ENCODE measurements around the gene EMC10.
"Not testable (repeated sequence)": the region's sequence is repeated elsewhere in the genome, so short reads cannot be mapped to it uniquely, and the experiment has no call there.

The EMC10 gene

DNA sequence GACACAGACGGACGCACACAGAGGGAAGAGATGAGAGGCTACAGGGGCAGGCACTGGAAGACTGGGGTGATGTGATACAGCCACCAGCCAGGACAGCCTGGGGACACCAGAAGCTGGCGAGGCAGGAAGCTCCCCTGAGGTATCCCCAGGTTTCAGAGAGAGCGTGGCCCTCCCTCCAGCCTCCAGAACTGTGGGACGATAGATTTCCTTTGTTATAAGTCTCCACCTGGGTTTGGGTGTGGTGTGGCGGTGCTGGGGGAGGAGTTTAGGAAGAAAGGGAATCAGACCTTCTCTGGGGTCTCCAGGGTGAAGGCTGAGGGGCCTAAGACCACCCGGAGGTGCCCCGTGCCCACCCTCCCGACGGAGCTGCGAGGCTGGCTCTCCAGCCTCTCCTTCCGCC, 40.1 kb downstream of the EMC10 start:
- DNase-seq: no peak

DNA sequence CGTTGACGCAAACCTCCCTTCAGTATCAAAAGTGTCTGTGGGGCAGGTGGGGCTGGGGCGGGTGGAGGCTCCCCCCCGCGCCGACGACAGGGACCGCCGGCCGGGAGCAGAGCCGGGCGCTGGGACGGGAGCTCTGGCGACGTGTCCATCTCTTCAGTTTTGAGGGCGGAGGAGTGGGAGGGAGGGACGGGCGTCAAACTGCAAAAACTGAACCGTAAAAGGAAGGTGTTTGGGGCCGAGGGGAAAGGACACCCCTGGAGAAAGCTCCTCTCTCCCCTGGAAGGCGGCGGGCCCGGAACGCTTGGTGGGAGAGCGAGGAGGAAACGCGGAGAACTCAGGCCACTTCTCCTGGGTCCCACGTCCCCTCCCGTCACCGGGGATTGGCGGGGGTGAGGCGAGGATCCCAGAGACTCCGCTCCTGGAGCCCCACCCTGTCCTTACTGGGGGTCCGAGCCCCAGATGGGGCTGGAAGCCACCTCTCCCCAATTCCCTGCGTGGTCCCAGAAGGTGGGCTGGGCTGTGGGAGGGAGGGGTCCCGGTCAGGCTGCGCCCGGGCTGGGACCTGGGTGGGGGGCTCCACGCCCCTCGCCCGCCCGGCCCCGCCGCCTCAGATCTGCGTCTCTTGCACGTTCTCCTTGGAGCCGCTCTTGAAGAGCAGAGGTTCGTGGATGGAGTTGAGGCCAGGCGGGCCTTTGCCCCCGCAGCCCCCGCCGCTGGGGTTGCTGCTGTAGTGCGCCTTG, 40.8 kb downstream of the EMC10 start:
- DNase-seq: no peak

DNA sequence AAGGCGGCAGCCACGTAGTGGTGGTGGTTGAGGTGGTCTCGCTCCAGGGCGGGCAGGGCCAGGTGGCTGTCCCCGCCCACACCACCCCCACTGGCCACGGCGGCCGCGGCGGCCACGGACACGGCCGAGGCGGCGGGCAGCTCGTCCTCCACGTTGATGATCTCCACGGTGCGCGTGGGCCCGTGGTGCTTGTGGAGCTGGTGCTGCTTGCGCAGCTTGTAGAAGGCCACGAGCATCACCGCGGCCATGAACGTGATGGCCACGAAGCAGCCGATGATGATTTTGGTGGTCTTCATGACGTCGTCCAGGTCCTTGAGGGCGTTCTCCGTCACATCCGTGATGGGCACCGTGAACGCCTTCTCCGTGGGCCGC, 41.4 kb downstream of the EMC10 start:
- DNase-seq: no peak

DNA sequence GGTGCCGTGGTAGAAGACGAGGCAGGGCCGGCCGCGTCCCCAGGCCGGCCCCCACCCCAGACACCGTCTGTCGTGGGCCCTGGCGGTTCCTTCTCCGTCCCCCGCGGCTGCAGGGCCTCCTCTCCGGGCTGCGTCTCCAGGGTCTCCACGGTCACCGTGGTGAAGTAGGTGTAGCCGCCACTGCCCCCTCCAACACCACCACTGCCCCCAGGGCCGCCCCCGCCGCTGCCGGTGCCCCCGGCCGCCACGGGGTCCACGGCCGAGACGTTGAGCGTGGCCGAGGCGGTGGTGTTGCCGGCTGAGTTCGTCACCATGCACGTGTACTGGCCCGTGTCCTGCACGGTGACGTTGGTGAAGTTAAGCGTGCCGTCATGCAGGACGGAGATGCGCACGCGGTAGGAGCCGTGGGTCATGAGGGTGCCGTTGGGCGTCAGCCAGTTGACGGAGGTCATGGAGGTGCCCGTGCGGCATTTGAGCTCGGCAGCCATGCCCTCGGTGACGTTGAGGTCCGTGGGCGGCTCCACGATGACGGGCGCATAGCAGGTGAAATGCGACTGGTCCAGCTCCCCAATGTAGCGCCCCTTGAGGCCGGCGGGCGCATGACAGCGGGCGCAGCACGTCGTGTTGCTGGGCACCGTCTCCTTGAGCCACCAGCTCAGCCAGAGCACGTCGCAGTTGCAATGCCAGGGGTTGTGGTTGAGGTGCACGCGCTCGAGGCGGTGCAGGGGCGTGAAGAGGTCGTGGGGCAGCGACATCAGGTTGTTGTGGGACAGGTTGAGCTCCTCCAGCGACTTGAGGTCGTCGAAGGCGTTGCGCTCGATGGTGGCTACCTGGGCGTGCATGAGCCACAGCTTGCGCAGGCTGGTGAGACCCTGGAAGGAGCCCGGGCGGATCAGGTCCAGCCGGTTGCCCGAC, 42.0 kb downstream of the EMC10 start:
- no peak for DNase-seq

DNA sequence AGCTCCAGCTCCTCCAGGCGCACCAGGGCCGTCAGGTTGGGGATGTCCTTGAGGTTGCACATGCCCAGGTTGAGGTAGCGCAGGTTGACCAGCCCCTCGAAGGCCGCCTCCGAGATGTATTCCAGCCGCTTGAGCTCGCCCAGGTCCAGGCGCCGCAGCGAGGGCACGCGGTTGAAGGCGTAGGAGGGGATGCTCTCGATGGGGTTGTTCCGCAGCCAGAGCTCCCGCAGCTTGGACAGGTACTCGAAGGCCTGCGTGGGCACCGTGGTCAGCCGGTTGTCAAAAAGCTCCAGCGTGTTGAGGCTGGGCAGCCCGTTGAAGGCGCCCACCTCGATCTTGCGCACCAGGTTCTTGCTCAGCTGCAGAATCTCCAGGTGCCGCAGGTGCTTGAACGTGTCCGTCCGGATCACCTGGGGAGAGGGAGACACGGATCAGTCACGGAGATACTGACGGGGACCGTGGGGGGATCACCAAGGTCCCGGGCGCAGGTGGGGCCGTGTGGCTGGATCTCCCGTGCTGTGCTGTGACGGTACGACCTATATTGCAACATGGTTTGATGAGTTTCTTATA, 42.8 kb downstream of the EMC10 start:
- no peak for DNase-seq

DNA sequence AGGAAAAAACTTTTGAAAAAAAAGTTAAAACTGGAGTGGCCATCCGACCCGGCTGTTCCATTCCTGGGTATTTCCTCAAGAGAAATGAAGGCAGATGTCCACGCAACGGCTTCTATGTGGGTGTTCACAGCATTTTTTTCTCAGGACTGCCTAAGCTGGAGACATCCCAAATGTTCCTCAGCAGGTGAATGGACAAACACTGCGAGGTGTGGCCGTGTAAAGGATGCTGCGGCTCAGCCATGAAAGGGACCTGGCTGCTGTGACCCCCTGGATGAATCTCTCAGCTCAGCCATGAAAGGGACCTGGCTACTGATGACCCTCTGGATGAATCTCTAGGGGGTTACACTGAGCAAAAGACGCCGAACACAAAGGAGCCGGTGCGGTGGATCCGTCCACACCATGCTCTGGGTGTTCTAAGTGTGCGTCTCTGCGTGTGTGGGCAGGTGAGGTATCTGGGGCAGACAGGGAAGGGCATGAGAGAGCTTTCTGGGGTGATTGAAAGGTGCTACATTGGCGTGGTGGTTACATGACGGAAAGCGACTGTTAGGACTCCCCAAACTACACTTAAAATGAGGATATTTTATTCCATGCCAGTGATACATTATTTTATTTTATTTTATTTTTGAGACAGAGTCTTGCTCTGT, 44.6 kb downstream of the EMC10 start:
- no peak for DNase-seq

DNA sequence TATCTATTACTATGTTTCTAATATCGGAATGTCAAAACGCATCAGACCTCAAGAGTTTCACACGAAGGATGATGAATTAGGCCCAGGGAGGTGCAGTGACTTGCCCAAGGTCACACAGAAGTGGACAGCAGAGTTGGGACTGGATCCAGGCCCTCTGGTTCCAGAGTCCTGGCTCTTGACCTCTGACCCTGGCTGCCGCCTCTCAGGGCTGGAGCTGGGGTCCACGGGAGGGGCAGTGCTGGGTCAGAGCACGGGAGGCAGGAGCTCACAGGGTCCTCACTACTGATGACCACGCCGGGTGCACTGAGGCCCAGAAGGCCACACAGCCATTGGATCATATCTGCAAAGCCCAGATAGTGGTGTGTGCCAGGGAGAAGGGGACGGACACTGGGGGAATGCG, 46.6 kb downstream of the EMC10 start:
- no peak for DNase-seq

DNA sequence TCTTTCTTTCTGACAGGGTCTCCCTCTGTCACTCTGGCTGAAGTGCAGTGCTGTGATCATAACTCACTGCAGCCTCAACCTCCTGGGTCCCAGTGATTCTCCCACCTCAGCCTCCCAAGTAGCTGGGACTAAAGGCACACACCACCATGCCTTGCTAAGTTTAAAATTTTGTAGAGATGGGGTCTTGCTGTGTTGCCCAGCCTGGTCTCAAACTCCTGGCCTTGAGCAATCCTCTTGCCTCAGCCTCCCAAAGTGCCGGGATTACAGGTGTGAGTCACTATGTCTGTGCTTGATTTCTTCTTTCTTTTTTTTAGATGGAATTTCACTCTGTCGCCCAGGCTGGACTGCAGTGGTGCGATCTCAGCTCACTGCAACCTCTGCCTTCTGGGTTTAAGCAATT, 51.7 kb downstream of the EMC10 start:
- DNase-seq: not testable (repeated sequence)

DNA sequence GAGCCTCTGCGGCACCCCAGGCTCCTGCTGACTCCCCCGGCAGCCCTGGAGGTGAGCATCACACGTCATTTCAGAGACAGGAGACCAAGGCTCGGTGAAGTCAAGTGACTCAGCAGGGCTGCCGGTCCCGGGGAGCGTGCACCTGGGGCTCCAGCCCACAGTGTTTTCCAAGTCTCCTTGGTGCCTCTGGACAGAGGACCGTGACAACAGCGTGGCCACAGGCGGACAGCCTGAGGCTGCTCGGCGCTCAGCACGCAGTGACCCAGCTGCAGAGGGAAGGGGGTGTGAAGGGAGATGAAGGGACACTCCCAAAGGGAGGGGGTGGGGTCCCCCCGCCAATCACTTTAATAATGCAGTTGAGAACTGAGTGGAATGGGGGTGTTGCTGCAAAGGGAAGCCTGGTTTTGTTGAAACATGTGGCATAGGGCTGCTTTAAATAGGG, 54.9 kb downstream of the EMC10 start:
- DNase-seq: no peak

DNA sequence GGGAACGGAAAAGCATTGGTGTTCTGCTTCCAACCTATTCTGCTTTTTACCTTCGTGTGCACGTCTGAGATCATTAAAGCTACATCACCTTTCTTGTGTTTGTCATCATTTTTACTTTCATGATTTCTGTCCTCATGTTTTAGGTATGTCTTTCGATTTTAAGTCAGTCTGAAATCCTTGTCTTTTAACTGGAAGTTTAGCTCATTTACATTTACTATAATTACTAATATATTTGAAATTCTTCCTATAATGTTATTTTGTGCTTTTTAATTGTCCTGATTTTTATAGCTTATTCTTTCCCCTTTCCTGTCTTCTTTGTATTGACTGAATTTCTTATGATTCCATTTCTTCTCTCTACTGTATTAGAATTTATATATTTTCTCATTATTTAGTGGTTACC, 56.6 kb downstream of the EMC10 start:
- DNase-seq: no peak

DNA sequence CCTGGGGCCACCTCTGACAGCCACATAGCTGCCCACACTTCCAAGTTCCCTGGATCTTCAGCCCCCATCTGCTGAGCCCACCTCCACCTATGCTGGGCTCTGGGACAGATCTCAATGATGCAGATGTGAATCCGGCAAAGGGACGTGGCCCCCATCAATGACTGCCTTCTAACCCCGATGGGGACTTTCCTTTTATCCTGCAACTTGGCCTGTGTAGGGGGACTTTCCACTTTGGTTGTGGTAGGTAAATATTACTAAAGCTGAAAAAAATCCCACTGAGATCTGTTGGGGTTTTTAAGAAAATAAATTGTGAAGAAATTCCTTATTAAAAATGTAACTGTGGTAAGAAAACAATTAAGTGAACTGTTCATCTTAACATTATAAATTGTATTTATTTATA, 58.2 kb downstream of the EMC10 start:
- DNase-seq: no peak

DNA sequence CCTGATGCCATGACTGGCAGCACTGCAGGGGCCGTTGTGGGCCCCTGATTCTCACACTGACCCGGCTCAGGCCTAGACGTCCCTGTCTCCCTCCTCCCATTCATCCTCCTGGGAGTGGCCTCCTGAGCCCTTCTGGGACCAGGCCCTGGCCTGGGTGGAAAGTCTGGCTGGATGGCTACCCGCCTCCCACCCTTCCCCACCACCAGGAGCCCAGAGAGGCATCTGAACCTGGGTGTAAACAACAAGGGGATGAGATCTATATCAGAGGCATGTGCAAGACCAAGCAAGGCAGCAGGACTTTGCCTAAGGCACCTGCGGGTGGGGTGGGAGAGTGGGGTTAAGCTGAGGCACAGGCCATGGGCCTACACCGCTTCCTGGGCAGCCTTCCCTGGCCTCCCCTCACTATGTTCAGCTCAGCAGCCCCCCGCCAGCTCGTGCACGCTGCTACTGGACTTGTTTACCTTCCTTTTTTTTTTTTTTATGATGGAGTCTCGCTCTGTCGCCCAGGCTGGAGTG, 59.4 kb downstream of the EMC10 start:
- DNase-seq: no peak

DNA sequence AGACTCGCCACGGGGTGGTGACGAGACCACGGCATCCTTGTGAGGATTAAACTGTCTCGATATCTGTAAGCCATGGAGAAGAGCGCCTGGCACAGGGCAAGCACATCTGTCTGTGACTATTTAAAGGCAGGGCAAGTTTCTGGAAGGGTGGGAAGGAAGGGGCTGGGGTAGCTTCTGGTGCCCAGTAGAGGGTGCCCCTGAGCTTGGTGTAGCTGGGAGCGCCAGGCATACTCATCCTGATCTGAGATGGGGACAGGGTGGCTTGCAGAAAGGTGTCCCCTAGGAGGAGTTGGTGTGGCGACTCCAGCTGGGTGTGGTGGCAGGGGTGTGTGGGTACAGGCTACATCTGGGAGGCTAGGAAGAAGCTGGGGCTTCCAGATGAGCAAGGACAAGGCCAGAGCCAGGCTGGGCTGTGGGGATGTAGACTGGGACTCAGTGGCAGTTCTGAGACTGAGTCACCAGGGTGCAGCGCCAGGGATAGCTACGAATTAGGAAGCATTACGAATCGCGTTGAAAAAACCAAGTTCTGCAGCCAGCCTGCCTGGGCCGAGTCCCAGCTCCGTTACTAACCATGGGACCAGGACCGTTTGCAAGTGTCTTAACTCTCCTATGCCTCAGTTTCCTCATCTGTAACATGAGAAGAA, 60.5 kb downstream of the EMC10 start:
- DNase-seq: no peak

DNA sequence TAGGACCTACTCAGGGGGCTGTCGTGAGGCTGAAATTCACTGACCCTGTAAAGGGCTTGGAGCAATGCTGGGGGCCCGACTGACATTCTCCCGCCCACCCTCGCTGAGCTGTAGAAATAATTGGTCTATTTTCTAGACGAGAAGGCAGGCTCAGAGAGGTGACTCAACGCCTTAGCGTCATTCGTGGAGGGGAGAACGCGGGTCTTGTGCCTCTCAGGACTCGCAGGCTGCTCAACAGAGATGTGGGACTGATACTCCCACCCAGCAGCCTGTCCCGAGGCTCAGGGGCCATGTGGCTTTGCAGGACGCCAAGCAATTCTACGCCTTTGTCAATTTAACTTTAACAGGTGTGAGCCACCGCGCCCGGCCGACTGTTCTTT, 61.0 kb downstream of the EMC10 start:
- DNase-seq: no peak

DNA sequence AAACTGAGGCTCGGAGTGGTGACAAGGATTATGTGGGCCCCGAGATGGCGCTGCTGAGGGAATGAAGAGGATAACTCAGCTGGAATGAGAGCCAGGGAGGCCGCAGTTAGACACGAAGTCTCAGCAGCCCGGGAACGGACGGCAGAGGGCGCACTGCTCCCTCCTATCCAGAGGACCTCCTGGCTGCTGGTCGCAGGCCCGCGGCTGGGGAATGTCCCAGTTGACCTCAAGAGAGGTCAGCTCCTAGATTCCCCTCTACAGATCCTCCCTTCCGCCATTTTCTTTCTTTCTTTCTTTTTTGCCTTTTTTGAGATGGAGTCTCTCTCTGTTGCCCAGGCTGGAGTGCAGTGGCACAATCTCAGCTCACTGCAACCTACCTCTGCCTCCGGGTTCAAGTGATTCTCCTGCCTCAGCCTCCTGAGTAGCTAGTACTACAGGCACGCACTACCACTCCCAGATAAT, 61.5 kb downstream of the EMC10 start:
- DNase-seq: peak; percentile 89
